Stimulated activated CD4-positive, alpha-beta T cell treated with anti-CD3 and anti-CD28 coated beads, Interleukin-4, amount 100 ng/mL, for 24 hours (primary cell): ENCODE results near the gene BTN2A1.
"Not testable (repeated sequence)": the region's sequence is repeated elsewhere in the genome, so short reads cannot be mapped to it uniquely, and the experiment has no call there.

Experiments used
- DNase-seq: peaks from one replicate; pipeline ENCODE4 v3.0.0-alpha.2; 2020

Gene BTN2A1

DNA sequence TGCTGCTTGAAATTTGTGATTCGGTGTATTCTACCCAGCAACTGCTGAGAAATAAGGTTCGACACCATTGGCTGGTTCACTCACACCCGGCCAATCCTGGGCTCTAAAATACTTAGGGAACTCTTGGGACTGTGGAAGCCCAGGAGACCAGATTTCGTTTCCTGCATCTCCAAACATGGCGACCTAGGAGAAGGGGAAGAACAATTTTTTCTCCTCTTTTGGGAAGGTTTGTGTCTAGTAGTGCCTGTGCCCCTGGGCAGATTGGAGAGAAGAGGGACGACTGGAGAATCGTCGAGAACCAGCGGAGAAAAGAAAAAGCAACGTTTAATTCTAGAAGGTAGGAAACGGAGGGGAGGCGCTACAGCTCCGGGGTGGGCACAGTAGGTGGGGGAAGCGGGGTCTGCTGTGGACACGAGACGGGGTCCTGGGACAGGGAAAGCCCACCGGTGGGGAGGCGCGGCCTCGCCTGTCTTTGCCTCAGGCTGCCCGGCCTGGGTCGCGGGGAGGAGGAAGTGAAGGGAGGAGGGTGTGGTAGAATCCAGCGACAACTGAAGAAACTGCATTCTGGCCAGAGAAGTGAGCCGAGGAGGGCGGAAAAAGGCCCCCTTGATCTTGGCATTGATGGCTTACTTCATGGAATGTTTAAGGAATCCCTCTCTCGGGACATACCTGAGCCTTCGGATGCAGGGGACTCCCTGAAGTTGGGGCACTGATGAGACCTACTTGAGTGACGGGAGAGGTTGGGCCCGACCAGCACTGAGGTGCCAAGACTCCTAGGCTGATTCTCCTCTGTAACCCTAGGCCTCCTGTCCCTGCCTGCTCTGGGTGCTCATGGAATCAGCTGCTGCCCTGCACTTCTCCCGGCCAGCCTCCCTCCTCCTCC lies at the start of gene BTN2A1:
BTN2A1 (plus strand) TSS at position 150 of the 883 bp plus-strand sequence; CDS start at position 832, 682 bp downstream.
- peak; percentile 76 for DNase-seq

DNA sequence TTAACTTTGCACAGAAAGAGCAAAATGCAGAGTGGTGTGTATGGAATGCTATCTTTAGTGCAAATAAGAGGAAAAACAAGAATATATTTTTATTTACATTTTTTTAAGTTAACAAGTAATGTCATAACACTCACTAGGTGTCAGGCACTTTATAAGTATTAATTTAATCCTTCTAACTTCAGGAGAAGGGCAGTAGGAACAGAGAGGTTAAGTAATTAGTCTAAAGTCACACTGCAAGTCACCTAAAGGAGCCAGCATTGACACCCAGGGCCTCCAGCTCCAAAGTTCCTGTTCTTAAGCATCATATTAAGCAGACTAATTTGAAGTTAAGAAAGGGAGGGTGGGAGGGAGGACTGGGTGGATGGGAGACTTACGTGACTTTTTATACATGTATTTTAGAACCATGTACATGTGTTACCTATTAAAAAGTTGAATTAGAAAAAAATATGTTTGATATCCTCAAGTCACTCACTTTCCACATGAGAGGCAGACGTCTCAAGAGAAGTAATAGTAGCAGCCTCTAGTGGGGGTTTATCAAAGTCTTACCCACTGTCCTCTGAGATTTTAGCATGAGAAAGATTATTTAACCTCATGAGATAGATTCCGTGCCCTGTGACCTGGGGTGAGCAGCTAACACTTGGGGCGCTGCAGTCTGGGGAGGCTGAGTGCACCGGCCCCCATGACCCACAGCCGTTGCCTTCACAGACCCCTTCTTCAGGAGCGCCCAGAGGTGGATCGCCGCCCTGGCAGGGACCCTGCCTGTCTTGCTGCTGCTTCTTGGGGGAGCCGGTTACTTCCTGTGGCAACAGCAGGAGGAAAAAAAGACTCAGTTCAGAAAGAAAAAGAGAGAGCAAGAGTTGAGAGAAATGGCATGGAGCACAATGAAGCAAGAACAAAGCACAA lies 48.7 kb upstream of the BTN2A1 start:
- no peak for DNase-seq

DNA sequence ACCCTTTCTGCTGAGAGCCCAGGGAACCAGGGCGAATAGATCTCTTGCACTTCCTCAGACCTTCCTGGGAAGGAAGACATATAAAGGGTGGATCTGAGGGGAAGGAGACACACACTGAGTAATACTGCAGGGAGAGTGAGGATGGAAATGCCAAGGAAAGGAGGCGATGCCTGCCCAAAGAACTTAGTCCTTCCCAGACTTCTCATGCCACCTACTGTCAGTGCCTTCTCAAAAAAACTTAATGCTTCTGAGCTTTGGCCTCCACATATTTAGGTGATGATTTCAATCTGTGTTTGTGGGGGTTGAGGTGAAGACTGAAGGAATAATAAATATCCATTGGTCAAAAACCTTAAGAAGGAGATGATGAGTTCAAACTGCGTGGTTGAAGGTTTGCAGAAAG lies 46.0 kb upstream of the BTN2A1 start:
- DNase-seq: no peak

DNA sequence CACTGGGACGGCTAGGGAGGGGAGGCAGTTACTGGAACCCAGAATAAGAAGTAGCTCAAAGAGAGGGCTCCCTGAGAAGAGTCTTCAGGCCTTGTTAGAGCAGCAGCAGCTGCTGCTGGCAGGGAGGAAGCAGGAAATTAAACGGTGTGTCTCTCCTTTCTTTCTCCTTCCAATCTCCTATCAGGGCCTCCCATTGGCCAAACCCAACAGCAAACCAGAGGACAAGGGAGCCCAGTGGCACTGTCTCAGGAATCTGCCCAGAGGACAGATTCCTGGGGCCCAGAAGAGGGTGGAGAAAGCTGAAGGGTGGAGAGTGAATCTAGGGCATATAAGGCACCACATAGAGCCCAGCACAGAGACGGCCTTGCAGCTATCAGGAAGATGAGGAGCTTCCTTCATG lies 45.5 kb upstream of the BTN2A1 start:
- no peak for DNase-seq

DNA sequence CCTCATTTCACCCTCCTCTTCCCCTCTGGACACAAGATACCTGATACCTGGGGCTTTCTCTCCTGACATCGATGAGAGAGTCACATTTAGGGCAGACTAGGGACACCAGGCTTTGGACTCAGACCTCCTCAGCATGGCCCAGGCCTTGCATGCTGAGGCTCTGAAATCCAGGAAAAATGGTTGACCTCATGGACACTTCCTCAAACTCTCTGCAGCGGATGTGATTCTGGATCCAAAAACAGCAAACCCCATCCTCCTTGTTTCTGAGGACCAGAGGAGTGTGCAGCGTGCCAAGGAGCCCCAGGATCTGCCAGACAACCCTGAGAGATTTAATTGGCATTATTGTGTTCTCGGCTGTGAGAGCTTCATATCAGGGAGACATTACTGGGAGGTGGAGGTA lies 44.8 kb upstream of the BTN2A1 start:
- DNase-seq: no peak

DNA sequence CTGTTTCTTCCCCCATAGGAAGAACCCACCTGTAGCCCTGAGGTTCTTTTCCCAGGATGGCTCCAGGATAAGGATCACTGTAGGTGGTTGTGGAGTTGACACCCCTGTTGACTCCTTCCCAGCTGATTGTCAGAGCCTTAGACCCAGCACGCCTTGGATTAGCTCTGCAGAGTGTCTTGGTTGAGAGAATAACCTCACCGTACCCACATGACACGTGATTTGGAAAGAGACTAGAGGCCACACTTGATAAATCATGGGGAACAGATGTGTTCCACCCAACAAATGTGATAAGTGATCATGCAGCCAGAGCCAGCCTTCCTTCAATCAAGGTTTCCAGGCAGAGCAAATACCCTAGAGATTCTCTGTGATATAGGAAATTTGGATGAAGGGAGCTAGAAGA lies 43.5 kb upstream of the BTN2A1 start:
- no peak for DNase-seq

DNA sequence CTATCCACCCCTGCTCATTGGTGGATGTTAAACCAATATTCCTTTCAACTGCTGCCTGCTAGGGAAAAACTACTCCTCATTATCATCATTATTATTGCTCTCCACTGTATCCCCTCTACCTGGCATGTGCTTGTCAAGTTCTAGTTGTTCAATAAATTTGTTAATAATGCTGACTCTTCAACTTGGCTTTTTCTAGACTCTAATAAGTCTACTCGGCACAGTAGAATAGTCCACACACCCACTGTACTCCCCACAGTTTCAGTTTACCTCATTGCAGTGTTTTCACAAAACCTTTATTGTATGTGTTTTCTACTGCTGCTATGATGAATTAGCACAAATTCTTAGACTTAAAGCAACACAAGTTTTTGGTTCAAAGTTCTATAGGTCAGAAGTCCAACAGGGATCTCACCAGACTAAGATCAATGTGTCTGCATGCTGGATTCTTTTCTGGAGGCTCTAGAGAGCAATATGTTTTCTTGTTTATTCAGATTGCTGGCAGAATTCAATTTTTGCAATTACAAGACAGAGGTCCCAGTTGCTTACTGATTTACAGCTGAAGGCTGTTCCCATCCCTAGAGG lies 42.6 kb upstream of the BTN2A1 start:
- no peak for DNase-seq

DNA sequence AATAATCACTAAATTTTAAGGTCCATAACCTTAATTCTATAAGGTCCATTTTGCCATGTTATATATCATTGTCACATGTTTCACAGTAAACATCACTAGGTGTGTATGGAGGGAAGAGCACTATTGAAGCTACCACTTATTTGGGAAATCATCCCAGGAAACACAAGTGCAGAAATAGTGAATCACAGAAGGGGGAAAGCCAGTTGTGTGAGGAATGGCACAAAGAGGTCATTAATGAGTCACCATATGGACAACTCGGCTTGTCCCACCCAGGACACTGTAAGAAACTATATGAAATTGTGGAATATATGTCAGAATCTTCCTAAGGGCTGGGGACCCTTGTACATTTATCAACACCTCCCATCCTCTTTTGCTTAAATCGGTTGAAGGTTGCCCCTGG lies 42.0 kb upstream of the BTN2A1 start:
- DNase-seq: no peak

DNA sequence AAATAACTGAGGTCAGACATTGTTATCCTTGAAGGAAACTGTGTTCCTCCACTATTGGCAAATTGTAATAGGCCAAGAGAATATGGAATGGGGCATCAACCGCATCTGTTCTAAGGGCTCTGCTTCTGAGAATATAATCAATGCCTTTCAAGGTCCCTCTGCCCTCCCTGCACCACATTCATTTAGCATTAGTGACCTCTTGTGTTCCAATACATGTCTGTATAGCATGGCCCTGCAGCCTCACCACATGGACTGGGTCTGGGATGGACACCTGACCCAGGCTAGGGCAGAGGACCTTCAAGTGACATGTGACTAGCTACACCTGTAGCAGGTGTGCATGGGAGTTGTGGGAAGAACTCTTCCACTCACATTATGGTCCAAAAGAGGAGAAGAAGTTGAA lies 41.5 kb upstream of the BTN2A1 start:
- DNase-seq: no peak

DNA sequence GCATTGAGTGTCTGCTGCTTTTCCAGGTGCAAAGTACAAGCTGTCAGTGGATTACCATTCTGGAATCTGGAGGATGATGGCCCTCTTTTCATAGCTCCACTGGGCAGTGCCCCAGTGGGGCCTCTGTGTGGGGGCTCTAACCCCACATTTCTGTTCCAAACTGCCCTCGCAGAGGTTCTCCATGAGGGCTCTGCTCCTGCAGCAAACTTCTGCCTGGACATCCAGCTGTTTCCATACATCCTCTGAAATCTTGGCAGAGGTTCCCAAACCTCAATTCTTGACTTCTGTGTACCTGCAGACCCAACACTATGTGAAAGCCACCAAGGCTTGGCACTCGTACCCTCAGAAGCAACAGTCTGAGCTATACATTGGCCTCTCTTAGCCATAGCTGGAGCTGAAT lies 39.7 kb upstream of the BTN2A1 start:
- not testable (repeated sequence) for DNase-seq

DNA sequence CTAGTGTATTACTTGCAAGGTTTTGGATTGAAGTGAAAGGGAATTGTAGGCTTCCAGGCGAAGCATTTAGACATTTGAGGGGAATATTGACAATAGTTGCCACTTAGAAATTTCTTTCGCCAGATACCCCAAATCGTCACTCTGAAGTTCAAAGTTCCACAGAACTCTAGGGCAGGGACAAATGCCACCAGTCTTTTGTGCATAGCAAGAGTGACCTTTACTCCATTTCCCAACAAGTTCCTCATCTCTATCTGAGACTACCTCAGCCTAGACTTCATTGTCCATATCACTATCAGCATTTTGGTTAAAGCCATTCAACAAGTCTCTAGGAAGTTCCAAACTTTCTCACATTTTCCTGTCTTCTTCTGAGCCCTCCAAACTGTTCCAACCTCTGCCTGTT lies 39.0 kb upstream of the BTN2A1 start:
- not testable (repeated sequence) for DNase-seq

DNA sequence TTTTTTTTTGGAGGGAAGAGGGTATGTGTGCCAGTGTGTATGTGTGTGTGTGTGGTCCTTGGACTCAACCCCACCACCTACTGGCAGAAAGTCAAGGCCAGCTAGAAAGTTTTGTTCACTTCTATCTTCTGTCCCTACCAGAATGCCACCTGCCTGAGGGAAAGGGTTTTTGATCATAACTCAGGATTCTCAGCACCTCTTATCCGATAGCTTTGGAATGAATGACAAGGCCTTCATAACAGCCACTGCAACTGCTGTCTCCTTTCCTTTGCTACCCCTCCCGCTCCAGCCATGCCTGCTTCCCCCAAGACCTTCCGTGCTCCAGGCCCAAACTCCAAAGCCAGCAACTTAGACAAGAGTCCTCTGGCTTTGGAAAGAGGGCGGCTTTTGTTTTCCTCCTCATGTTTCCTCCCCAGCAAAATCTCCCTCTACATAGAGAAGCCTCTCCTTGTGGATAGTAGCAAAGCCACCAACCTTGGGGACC lies 37.0 kb upstream of the BTN2A1 start:
- DNase-seq: peak; percentile 23

DNA sequence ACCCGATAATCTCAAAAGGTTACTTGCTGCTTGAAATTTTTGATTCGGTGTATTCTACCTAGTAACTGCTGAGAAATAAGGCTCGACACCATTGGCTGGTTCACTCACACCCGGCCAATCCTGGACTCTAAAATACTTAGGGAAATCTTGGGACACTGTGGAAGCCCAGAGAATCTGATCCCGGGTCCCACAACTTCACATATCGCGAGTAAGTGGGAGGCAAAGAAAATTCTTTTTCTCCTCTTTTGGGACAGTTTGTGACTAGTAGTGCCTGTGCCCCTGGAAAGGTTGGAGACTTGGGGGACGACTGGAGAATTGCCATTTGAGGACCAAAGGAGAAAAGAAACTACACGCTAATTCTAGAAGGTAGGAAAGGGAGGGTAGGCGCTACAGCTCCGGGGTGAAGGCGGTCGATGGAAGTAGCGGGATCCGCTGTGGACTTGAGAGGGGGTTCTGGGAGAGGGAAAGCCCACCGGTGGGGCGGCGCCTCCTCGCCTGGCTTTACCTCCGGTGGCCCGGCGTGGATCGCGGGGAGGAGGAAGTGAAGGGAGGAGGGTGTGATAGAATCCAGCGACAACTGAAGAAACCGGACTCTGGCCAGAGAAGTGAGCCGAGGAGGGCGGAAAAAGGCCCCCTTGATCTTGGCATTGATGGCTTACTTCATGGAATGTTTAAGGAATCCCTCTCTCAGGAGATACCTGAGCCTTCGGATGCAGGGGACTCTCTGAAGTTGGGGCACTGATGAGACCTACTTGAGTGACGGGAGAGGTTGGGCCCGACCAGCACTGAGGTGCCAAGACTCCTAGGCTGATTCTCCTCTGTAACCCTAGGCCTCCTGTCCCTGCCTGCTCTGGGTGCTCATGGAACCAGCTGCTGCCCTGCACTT lies 36.3 kb upstream of the BTN2A1 start:
- peak; percentile 56 for DNase-seq

DNA sequence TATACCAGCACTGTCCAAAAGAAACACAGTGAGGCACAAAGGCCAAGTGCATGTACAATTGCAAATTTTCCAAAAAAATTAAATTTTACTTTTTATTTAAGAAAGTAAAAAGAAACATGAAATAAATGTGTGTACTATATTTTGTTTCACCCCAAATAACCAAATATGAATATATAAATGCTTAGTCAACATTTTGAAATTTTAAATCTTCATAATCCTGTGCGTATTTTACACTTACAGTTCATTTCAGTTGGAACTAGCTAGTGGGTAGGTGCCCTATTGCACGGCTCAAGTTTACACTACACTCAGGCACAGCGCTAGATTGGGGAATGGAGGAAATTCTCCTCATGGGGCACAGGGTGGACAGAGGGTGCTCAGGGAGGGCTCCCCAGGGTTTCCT lies 35.4 kb upstream of the BTN2A1 start:
- DNase-seq: no peak

DNA sequence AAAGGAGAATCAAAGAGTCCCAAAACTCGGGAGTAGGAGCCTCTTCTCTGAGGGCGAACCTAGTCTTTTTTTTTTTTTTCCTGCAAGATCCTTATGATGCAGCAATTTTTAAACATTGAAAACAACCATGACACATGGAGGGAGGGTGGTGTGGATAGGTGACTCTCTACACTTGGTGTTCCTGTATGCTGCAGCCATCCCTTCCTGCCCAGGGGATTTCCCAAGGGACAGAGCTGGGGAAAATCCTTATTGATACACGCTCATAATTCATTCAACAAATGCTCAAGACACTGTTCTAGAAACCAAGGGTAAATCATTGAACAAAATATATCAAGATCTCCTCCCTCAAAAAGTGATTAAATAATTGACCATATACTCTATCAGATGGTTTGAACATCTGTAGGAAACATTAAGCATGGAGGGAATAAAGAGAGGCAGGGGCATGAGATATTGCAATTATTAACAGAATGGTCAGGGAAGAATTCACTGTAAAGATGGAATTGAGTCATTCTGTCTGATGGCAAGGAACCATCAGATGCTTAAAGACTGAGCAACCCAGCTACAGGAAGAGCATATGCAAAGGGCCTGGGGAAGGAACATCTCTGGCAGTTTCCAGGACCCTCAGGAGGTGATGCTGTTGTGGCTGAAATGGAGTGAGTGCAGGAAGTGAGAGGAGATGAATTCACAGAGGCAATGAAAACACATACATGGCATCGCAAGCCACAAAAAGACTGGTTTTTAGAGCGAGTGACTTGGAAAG lies 30.9 kb upstream of the BTN2A1 start:
- DNase-seq: no peak

DNA sequence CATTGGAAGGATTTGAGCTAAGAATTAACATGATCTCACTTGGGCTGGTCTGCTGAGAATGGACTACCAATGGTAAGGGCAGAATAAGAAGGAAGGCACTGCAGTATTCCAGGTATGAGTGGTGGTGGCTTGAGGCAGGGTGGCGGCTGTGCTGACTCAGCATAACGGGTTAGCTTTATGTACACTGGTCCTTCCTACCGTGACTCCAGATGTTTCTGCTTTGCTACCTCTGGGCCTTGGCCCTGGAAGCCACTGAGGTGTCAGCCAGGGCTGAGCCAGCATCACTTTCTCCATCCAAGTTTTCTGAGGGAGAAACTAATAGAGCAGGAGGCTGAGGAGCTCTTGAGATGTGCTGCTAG lies 30.3 kb upstream of the BTN2A1 start:
- DNase-seq: no peak

DNA sequence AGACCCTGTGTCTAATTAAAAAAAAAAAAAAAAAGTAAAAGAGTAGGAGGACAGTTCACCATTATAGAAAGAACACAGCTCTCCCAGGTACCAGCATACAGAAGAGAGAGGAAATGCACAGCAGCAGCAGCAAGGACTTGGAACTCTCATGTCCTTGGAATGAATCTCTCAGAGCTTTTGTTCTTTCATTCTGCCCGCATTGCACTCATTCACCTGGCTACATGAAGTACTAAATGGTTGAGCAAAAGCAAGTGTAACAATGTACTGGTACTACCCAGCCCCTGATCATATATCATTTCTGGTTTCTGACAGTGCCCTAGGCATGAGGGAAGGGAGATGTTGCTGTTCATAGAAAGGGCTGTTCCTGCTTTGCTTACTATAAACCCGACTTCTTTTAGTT lies 29.5 kb upstream of the BTN2A1 start:
- DNase-seq: no peak

DNA sequence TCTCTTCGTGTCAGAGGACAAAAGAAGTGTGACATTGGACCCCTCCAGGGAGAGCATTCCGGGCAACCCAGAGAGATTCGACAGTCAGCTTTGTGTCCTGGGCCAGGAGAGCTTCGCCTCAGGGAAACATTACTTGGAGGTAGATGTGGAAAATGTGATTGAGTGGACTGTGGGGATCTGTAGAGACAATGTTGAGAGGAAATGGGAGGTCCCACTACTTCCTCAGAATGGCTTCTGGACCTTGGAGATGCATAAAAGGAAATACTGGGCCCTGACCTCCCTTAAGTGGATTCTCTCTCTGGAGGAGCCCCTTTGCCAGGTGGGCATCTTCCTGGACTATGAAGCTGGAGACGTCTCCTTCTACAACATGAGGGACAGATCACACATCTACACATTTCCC lies 27.0 kb upstream of the BTN2A1 start:
- DNase-seq: no peak

DNA sequence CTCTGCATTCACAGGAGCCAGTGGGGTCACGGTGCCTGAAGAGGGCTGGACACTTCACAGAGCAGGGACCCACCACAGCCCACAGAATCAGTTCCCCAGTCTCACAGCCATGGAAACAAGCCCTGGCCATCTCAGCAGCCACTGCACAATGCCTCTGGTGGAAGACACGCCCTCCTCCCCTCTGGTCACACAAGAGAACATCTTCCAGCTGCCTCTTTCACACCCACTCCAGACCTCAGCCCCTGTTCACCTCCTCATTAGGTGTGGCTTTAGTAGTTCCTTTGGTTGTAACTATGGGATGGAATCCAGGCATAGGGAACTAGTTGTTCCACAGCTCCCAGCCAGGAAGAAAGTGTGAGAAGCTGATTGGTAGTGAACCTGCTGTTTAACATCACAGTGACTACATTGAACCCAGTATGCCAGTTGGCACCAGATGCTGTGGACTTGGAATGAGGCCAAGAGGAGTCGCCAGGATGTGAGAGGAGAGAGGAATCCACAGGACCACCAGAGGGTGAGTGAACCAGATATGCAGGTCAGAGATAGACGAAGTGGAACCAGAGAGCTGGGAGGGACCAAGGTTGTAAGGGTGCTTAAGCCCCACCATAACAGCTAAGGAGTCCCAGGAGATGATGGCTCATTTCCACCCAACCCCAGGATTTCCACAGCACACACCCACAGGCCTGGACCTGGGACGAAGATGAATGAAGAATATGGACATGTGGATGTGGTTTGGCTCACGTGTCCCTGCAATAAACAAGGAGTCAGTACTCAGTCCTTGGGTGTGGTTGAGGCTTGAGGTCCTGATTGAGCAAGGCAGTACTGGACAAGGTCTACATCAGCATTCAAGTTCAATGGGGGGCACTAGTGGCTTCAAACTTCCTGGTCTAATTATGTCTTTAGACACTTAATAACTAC lies 26.2 kb upstream of the BTN2A1 start:
- no peak for DNase-seq

DNA sequence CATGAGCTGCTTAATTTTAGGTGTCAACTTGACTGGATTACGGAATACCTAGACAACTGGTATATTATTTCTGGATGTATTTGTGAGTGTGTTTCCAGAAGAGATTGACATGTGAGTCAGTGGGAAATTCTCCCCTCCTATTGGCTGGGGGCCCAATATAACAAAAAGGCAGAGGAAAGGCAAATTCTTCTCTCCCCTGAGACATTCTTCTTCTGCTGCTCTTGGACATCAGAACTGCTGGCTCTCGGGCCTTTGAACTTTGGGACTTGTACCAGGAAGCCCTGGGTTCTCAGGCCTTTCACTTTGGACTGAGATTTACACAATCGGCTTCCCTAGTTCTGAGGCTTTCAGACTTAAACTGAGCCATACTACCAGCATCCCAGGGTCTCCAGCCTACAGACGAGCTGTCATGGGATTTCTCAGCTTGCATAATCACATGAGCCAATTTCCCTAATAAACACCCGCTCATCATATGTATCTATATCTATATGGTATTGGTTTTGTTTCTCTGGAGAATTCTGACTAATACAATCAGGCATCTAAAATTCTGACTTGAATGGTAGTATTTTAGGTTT lies 25.0 kb upstream of the BTN2A1 start:
- no peak for DNase-seq
